GM10266 (cell line): ENCODE results near the gene ZRANB1.

ENCODE experiments used
- DNase-seq: peaks from one replicate; pipeline ENCODE4 v3.0.0; 2012; ENCODE audit errors: extremely low spot score
- TF ChIP-seq, protein P1 (sequence below): IDR thresholded peaks from 2 replicates; pipeline ENCODE4 v1.5.1; 2012; ENCODE audit warnings: mild to moderate bottlenecking, low read depth; ENCODE audit not compliant: control insufficient read depth, insufficient read depth; ENCODE audit errors: missing control alignments

Gene ZRANB1

DNA sequence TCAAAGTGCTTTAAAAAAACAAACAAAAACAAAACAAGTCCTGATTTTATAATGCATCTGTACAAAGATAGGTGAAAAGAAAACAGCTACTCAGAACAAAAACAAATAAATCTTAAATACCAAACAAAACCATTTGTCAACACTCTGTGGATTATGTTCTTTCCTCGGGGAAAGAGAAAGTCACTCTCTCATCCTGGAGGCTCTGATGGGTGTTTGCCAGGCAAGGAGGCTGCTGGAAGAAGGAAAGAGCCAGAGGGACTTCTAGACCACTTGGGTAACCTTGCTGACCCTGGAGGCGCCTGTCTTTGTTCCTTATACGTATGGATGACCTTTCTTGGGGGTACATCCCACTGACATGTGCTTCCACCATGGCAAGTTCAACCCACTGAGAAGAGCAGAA, 92.8 kb downstream of the ZRANB1 start:
- TF ChIP-seq, protein P1, sequence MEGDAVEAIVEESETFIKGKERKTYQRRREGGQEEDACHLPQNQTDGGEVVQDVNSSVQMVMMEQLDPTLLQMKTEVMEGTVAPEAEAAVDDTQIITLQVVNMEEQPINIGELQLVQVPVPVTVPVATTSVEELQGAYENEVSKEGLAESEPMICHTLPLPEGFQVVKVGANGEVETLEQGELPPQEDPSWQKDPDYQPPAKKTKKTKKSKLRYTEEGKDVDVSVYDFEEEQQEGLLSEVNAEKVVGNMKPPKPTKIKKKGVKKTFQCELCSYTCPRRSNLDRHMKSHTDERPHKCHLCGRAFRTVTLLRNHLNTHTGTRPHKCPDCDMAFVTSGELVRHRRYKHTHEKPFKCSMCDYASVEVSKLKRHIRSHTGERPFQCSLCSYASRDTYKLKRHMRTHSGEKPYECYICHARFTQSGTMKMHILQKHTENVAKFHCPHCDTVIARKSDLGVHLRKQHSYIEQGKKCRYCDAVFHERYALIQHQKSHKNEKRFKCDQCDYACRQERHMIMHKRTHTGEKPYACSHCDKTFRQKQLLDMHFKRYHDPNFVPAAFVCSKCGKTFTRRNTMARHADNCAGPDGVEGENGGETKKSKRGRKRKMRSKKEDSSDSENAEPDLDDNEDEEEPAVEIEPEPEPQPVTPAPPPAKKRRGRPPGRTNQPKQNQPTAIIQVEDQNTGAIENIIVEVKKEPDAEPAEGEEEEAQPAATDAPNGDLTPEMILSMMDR, result no peak
- no peak for DNase-seq

DNA sequence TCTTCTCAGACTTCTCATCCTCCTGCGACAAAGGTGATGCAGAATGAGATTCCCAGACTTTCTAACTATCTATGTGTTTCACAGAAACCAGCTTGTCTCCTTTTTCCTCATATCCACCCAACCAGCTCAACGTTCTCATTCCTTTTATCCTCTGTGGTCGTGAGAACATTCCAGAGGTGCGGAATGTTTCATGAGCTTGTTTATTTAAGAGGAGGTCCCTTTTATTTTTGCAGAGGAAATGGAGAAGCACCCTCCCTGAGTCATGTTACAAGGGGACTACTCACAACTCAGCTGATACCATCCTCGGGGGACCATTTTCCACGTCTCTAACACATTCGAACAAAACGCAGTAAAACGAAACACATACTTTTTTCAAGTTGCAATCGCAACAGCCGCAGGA, 93.2 kb downstream of the ZRANB1 start:
- no peak for DNase-seq
- TF ChIP-seq, protein P1, result no peak

DNA sequence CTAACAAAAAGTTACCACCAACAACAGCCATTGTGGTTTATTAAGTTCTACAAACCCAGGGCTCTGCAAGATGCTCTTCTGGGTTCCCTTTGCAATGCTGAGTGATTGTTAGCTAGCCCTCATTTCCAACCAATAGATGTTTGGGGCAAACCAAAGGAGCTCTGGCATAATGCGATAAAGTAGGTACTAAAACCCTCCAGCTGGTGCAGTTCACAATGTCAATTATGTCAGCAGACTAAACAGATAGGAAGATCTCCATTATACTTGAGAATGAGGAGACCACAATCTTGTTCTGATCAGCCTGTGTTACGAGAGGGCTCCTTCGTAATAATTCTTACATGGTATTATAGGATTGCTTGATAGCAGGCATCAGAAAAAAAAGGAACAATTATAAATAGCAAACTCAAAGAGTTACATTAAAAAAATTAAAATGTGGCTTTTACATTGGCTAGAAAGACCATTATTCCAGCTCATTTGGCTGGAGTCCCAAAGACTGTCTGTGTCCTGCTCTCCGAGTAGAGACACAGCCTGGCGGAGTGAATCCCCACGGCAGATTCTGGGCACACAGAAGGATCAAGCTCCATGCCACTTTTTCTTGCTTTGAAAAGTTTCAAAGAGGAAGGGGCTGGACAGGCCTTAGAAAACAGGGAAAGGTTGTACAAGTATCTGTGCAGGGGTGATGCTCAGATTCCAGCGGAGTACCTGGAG, 93.8 kb downstream of the ZRANB1 start:
- TF ChIP-seq, protein P1, result no peak
- no peak for DNase-seq

DNA sequence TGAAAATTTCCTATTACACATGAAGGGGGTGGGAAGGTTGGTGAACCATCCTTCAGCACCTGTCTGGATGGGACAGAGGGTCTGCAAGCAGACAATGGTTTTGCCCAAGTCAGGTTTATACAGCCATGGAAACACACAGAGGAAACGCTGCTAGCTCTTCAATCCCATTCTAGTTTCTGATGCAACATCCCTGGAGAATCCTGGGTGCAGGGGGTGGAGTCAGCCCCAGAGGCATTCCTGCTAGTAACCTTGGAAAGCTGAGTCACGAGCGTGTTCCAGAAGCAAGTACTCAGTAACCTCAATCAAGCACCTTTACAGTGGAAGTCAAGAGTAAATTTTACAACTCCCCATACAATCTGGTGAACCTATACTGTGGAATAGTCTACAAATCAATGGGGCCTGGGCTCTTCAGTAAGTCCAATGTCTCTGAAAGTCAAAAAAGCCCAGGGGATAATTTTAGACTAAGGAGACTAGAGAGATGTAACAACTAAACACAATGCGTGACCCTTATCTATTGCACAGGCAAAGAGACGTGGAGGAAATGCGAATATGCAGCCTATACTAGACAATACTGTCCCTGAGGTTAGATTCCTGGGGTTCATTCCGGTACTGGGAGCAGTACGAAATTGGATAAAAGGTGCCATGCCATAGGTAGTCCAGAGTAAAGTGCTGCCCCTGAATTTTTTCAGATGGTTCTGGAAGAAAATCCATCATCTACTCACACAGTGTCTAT, 95.4 kb downstream of the ZRANB1 start:
- TF ChIP-seq, protein P1, result no peak

More for the DNA sequence above, 95.4 kb downstream of the ZRANB1 start:
- no peak for DNase-seq
